ENCODE measurements around the gene HINFP. TPM values are rescaled to one million over a fixed set of nuclear protein-coding genes. Genes with fewer than 3 reads are reported as not detected.

The HINFP gene
- total and polyA plus RNA-seq, 9 of the 15 experiments (the other 6 are each of a cell fraction or from before 2014, with no cell fraction given) = 13.8 to 34.1 (median 22.5) TPM

- Histone ChIP-seq H3K36me3 (ENCODE audit: control insufficient read depth, insufficient read depth, low read length) (peaks cover 78% of the 10 kb centered on the region), H3K9me1 (ENCODE audit: control insufficient read depth, insufficient read depth, low read length) (no peaks in the 10 kb centered on the region), H4K20me1 (replicated peaks; ENCODE audit: control insufficient read depth, insufficient read depth, low read length) (no peaks in the 10 kb centered on the region), H3K4me3 (no peak overlapping the region), H3K27me3 (ENCODE audit: control insufficient read depth in 2 of 2, insufficient read depth in 2 of 2, low read length in 2 of 2) (no peaks in the 10 kb centered on the region), H3K4me1 (replicated peaks in 1 of 2; ENCODE audit: control insufficient read depth in 2 of 2, insufficient read depth in 2 of 2, low read length in 2 of 2) (no peaks in the 10 kb centered on the region), H3K4me2 (ENCODE audit: insufficient read depth, low read length) (no peak overlapping the region), H3K9ac (ENCODE audit: insufficient read depth in 1 of 2, low read depth in 2 of 2, low read length in 2 of 2) (no peak overlapping the region), H3K9me3 (replicated peaks; ENCODE audit: control insufficient read depth, insufficient read depth, low read depth, low read length) (no peaks in the 10 kb centered on the region), H2AFZ (ENCODE audit: low read depth, low read length) (no peak overlapping the region), H3K79me2 (ENCODE audit: control insufficient read depth, insufficient read depth, low read length) (no peaks in the 10 kb centered on the region), H3K27ac (ENCODE audit: extremely low read depth, low read depth, low read length) (no peak overlapping the region)
- BruUV-seq (replicated peaks) = no TSS peak
- in situ Hi-C loops (cut with MboI) (no loop called here), intact Hi-C loops (cut with micrococcal nuclease) (no loop called here)
- WGBS (ENCODE audit: insufficient coverage, low coverage, missing lambda C conversion rate) = 92% methylated on average over 9 of the region's 11 CpGs
- ATAC-seq (no peak), FAIRE-seq (no peak), DNase-seq (ENCODE audit: extremely low read depth in 1 of 4, low spot score in 3 of 4) (no peak)
- CTCF ChIA-PET (ENCODE audit: low intra/inter-chr PET ratio) = no interaction called here
- TF ChIP-seq POLR2AphosphoS5 (IDR thresholded peaks at IDR 0.05; ENCODE audit: control insufficient read depth, insufficient read depth, low read depth, low read length) (no peak), ARHGAP35 (IDR thresholded peaks at IDR 0.05; ENCODE audit: partially characterized antibody) (no peak), NFRKB (IDR thresholded peaks at IDR 0.05; ENCODE audit: low read depth) (no peak), ELK3 (CRISPR knock-in tag; IDR thresholded peaks at IDR 0.05) (no peak), TOE1 (IDR thresholded peaks at IDR 0.05; ENCODE audit: borderline replicate concordance) (no peak), TOE1 (CRISPR knock-in tag; IDR thresholded peaks at IDR 0.05; ENCODE audit: borderline replicate concordance, low read depth) (no peak), SAFB (IDR thresholded peaks at IDR 0.05; ENCODE audit: borderline replicate concordance, low read depth, low read length) (no peak), XRCC4 (IDR thresholded peaks at IDR 0.05; ENCODE audit: extremely low read depth, insufficient read depth, insufficient read length) (no peak), ZNF408 (CRISPR knock-in tag; IDR thresholded peaks at IDR 0.05; ENCODE audit: low read depth) (no peak), MEF2A (IDR thresholded peaks at IDR 0.05; ENCODE audit: control insufficient read depth, low read depth, low read length) (no peak), EGR1 (conservative IDR thresholded peaks at IDR 0.05) (no peak), HNRNPK (IDR thresholded peaks at IDR 0.05; ENCODE audit: low read depth, low read length, poor library complexity, severe bottlenecking) (no peak)
- POLR2A ChIA-PET = interaction anchor here (0.6 to 2.1 kb wide), 6 partner anchors 10 to 74 kb away, joined by 3 to 12 read pairs (median 6); partner anchors contain the start of gene VPS11
These were observed 43.5 kb upstream of the HINFP start for GRCh38 chr11:119077839-119078238.
